DND-41 (cell line): Measurements from ENCODE around the gene CBARP.

ENCODE experiments used
- CTCF ChIP-seq: IDR thresholded peaks from 2 replicates; pipeline ENCODE4 v1.5.1; 2012; ENCODE audit warnings: borderline replicate concordance, low read length, moderate library complexity, mild to moderate bottlenecking; ENCODE audit not compliant: poor library complexity, severe bottlenecking; ENCODE audit errors: extremely low read depth
- EZH2 ChIP-seq: IDR thresholded peaks from 3 replicates; pipeline ENCODE4 v1.6.1; 2012; ENCODE audit warnings: borderline replicate concordance, low read depth, mild to moderate bottlenecking, moderate library complexity, low read length, inconsistent platforms; ENCODE audit not compliant: severe bottlenecking

GRCh38 chr19:1273263-1274041 is 35.6 kb upstream of the CBARP start:
- TF ChIP-seq CTCF, result no peak
- no peak for TF ChIP-seq EZH2
